OCI-LY1 (cell line): ENCODE data around the gene HSD3B2.

Source experiments
- H2AFZ ChIP-seq: fragments of 200-600 bp; sonication (generic), shearing (Covaris generic); 2 replicates; pipeline ENCODE4 v1.6.0; 2014; ENCODE audit warnings: antibody characterized with exemption, mild to moderate bottlenecking, low read length
- H3F3A ChIP-seq: fragments of 200-600 bp; sonication (generic), shearing (Covaris generic); 2 replicates; pipeline ENCODE4 v1.6.0; 2014; ENCODE audit warnings: mild to moderate bottlenecking, antibody characterized with exemption, low read length, moderate library complexity; ENCODE audit not compliant: insufficient read depth
- H3K27ac ChIP-seq: fragments of 200-600 bp; sonication (generic); 2 replicates; pipeline ENCODE4 v1.5.1; 2014; ENCODE audit warnings: low read length, mixed run types, mild to moderate bottlenecking, low read depth; ENCODE audit not compliant: poor library complexity, severe bottlenecking
- H3K27me3 ChIP-seq: fragments of 200-600 bp; sonication (generic); 2 replicates; pipeline ENCODE4 v1.6.0; 2014; ENCODE audit warnings: antibody characterized with exemption, mild to moderate bottlenecking, low read length, moderate library complexity; ENCODE audit not compliant: insufficient read depth
- H3K36me3 ChIP-seq: fragments of 200-600 bp; sonication (generic); 2 replicates; pipeline ENCODE4 v1.6.1; 2014; ENCODE audit warnings: mild to moderate bottlenecking, antibody characterized with exemption, low read length, moderate library complexity, mixed read lengths; ENCODE audit not compliant: insufficient read depth
- H3K4me1 ChIP-seq: fragments of 200-600 bp; sonication (generic); 2 replicates; pipeline ENCODE4 v1.5.1; 2014; ENCODE audit warnings: mild to moderate bottlenecking, low read length, moderate library complexity; ENCODE audit not compliant: insufficient read depth, severe bottlenecking
- H3K4me2 ChIP-seq: fragments of 200-600 bp; sonication (generic), shearing (Covaris generic); 2 replicates; pipeline ENCODE4 v1.6.1; 2014; ENCODE audit warnings: low read length
- H3K4me3 ChIP-seq: fragments of 200-600 bp; sonication (generic); 2 replicates; pipeline ENCODE4 v1.5.1; 2014; ENCODE audit warnings: low read length, low read depth, mild to moderate bottlenecking, mixed read lengths; ENCODE audit not compliant: poor library complexity, severe bottlenecking
- H3K79me2 ChIP-seq: fragments of 200-600 bp; shearing (Covaris generic); 2 replicates; pipeline ENCODE4 v1.6.1; 2016; ENCODE audit warnings: mixed run types, low read length, mixed read lengths; ENCODE audit not compliant: insufficient read depth
- H3K9ac ChIP-seq: fragments of 200-600 bp; sonication (generic), shearing (Covaris generic); 2 replicates; pipeline ENCODE4 v1.6.1; 2014; ENCODE audit warnings: mild to moderate bottlenecking, low read length, mixed read lengths
- H3K9me2 ChIP-seq: fragments of 200-600 bp; sonication (generic), shearing (Covaris generic); 2 replicates; pipeline ENCODE4 v1.6.1; 2014; ENCODE audit warnings: low read depth, mild to moderate bottlenecking, low read length, mixed read lengths
- H3K9me3 ChIP-seq: fragments of 200-600 bp; shearing (Covaris generic); 2 replicates; pipeline ENCODE4 v1.6.1; 2014; ENCODE audit warnings: low read length, mixed read lengths
- H4K20me1 ChIP-seq: fragments of 200-600 bp; sonication (generic), shearing (Covaris generic); 2 replicates; pipeline ENCODE4 v1.6.0; 2016; ENCODE audit warnings: mild to moderate bottlenecking, low read length; ENCODE audit not compliant: insufficient read depth
- CTCF ChIP-seq: fragments of 200-600 bp; sonication (generic), shearing (Covaris generic); IDR thresholded peaks from 2 replicates; pipeline ENCODE4 v1.5.1; 2017; ENCODE audit warnings: mild to moderate bottlenecking, antibody characterized with exemption, low read length, moderate library complexity, mixed read lengths
- EZH2 ChIP-seq: fragments of 200-600 bp; sonication (generic), shearing (Covaris generic); IDR thresholded peaks from 2 replicates; pipeline ENCODE4 v1.8.0; 2017; ENCODE audit warnings: borderline replicate concordance, mixed run types, mild to moderate bottlenecking, antibody characterized with exemption, low read length, moderate library complexity, mixed read lengths

The HSD3B2 gene

GRCh38 chr1:119429687-119430086, 14.7 kb downstream of the HSD3B2 start:
- Histone ChIP-seq H3F3A (no peaks in the 10 kb centered on the region), H3K4me1 (no peaks in the 10 kb centered on the region), H3K27ac (no peak overlapping the region), H2AFZ (no peak overlapping the region), H3K9me3 (no peaks in the 10 kb centered on the region), H3K4me3 (no peak overlapping the region), H3K9me2 (no peaks in the 10 kb centered on the region), H3K36me3 (no peaks in the 10 kb centered on the region), H4K20me1 (no peaks in the 10 kb centered on the region), H3K4me2 (no peak overlapping the region), H3K27me3 (no peaks in the 10 kb centered on the region), H3K79me2 (no peaks in the 10 kb centered on the region), H3K9ac (no peak overlapping the region)
- TF ChIP-seq EZH2 (no peak), CTCF (no peak)

DNA sequence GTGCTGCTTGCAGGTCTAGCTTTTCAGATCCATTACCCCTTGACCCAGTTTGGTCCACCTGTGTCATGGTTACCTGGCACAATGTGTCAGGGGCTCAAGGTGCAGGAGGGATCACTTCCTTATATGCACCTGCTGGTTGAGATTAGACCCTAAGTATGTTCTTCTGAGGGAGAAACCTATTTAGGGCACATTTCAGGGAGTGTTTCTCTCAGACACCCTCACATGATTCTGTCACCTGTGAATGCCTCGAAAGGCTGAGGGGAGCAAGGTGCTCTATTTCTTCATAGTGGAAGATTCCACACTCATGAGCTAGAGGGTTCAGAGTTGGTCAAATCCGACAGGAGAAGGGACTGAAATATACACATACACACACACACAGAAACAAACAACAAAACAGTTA, 15.5 kb downstream of the HSD3B2 start:
- Histone ChIP-seq H4K20me1 (no peaks in the 10 kb centered on the region), H3K79me2 (no peaks in the 10 kb centered on the region), H3K27me3 (no peaks in the 10 kb centered on the region), H3K9ac (no peak overlapping the region), H3K9me3 (no peaks in the 10 kb centered on the region), H3K27ac (no peak overlapping the region), H3K36me3 (no peaks in the 10 kb centered on the region), H3K4me1 (no peaks in the 10 kb centered on the region), H2AFZ (no peak overlapping the region), H3K4me2 (no peak overlapping the region), H3K9me2 (no peaks in the 10 kb centered on the region), H3F3A (no peaks in the 10 kb centered on the region), H3K4me3 (no peak overlapping the region)
- no peak for TF ChIP-seq EZH2
- TF ChIP-seq CTCF = no peak

GRCh38 chr1:119431836-119432235, 16.9 kb downstream of the HSD3B2 start:
- no peak overlapping the region for H3K4me3 ChIP-seq
- H4K20me1 ChIP-seq = no peaks in the 10 kb centered on the region
- no peaks in the 10 kb centered on the region for H3K9me3 ChIP-seq
- no peaks in the 10 kb centered on the region for H3F3A ChIP-seq
- H3K9me2 ChIP-seq = no peaks in the 10 kb centered on the region
- H2AFZ ChIP-seq = no peak overlapping the region
- no peak for TF ChIP-seq EZH2
- no peak for TF ChIP-seq CTCF
- H3K9ac ChIP-seq = no peak overlapping the region
- no peak overlapping the region for H3K27ac ChIP-seq
- no peaks in the 10 kb centered on the region for H3K27me3 ChIP-seq
- no peaks in the 10 kb centered on the region for H3K4me1 ChIP-seq
- no peaks in the 10 kb centered on the region for H3K36me3 ChIP-seq
- H3K4me2 ChIP-seq = no peak overlapping the region
- no peaks in the 10 kb centered on the region for H3K79me2 ChIP-seq
